K562 (cell line): ENCODE measurements around the gene KDM4C. TPM values are rescaled to one million over a fixed set of nuclear protein-coding genes. Genes with fewer than 3 reads are reported as not detected.

Source experiments
- ATAC-seq: fragments of 200-7000 bp; cut with Tn5 transposase; 3 replicates; pipeline ENCODE4 v1.9.1; 2020; ENCODE audit warnings: moderate library complexity
- BruUV-seq: library from RNA; stranded (reverse); fragments of 400-500 nt; replicated peaks from 2 replicates; lab custom pipeline; 2021; lab: Mats Ljungman, UMichigan
- CTCF ChIA-PET: fragments of 300-600 bp; formaldehyde crosslinking; extraction: SDS; loops from one replicate; lab custom pipeline; 2021; ENCODE audit warnings: low intra/inter-chr PET ratio; lab: Yijun Ruan, JAX
- POLR2A ChIA-PET: fragments of 300-600, 350-650 bp; sonication (Branson Sonifier 250); formaldehyde crosslinking; extraction: SDS; loops from one replicate; lab custom pipeline; 2021; ENCODE audit warnings: antibody characterized with exemption, inconsistent platforms; lab: Yijun Ruan, JAX
- DNase-seq, 4 experiments: peaks; one replicate each; pipeline versions ENCODE4 v3.0.0 to v3.0.0-alpha.2; 2011 to 2018; ENCODE audit warnings: low spot score in 3 of 4, mixed read lengths in 3 of 4; ENCODE audit errors: extremely low read depth in 1 of 4
- FAIRE-seq: peaks from 2 replicates; lab custom pipeline; 2011; peaks lifted over from hg19 to GRCh38; lab: Jason Lieb, UNC
- H2AFZ ChIP-seq: 2 replicates; pipeline ENCODE4 v1.6.0; 2011; ENCODE audit warnings: low read depth, low read length, control low read depth, inconsistent platforms
- H3K27ac ChIP-seq: fragments of 200-600 bp; 3 replicates; pipeline ENCODE4 v1.8.0; 2011; ENCODE audit warnings: low read depth, mild to moderate bottlenecking, control low read depth, inconsistent platforms, low read length, moderate library complexity, mixed read lengths; ENCODE audit errors: extremely low read depth
- H3K27me3 ChIP-seq, 2 experiments: fragments of 300-600 bp in 1 of 2; 2 replicates in 1 of 2; 3 replicates in 1 of 2; pipeline versions ENCODE4 v1.6.0 to v1.8.0; 2011; ENCODE audit warnings: inconsistent platforms in 2 of 2, low read length in 2 of 2, mild to moderate bottlenecking in 1 of 2, mixed read lengths in 1 of 2, moderate library complexity in 1 of 2; ENCODE audit not compliant: control insufficient read depth in 2 of 2, insufficient read depth in 2 of 2
- H3K36me3 ChIP-seq: fragments of 300-600 bp; 3 replicates; pipeline ENCODE4 v1.8.0; 2011; ENCODE audit warnings: mild to moderate bottlenecking, low read length, inconsistent platforms; ENCODE audit not compliant: control insufficient read depth, insufficient read depth
- H3K4me1 ChIP-seq, 2 experiments: fragments of 200-600 bp in 1 of 2; replicated peaks in 1 of 2; 2 replicates in 1 of 2; 3 replicates in 1 of 2; pipeline versions ENCODE4 v1.5.1 to v1.8.0; 2011; ENCODE audit warnings: inconsistent platforms in 2 of 2, low read length in 2 of 2, mild to moderate bottlenecking in 1 of 2, mixed read lengths in 1 of 2, moderate library complexity in 1 of 2; ENCODE audit not compliant: control insufficient read depth in 2 of 2, insufficient read depth in 2 of 2
- H3K4me2 ChIP-seq: 2 replicates; pipeline ENCODE4 v1.6.1; 2011; ENCODE audit warnings: low read length, control low read depth, inconsistent platforms, mixed read lengths; ENCODE audit not compliant: insufficient read depth
- H3K4me3 ChIP-seq: fragments of 200-600 bp; sonication (generic), shearing (Covaris generic); 2 replicates; pipeline ENCODE4 v1.5.1; 2016; ENCODE audit warnings: control low read depth, inconsistent platforms
- H3K79me2 ChIP-seq: fragments of 200-600 bp; 3 replicates; pipeline ENCODE4 v1.8.0; 2011; ENCODE audit warnings: low read length, inconsistent platforms; ENCODE audit not compliant: control insufficient read depth, insufficient read depth
- H3K9ac ChIP-seq, 2 experiments: 2 replicates each; pipeline versions ENCODE4 v1.6.0 to v1.6.1; 2011; ENCODE audit warnings: low read depth in 2 of 2, low read length in 2 of 2, control low read depth in 1 of 2, inconsistent platforms in 1 of 2, mild to moderate bottlenecking in 1 of 2, mixed read lengths in 1 of 2; ENCODE audit not compliant: insufficient read depth in 1 of 2
- H3K9me1 ChIP-seq: one replicate; pipeline ENCODE4 v1.6.0; 2011; ENCODE audit warnings: inconsistent platforms, mild to moderate bottlenecking, low read length, moderate library complexity; ENCODE audit not compliant: control insufficient read depth, insufficient read depth
- H3K9me3 ChIP-seq: replicated peaks from 2 replicates; pipeline ENCODE4 v1.5.1; 2011; ENCODE audit warnings: low read depth, low read length, inconsistent platforms; ENCODE audit not compliant: control insufficient read depth, insufficient read depth
- H4K20me1 ChIP-seq: replicated peaks from 2 replicates; pipeline ENCODE4 v1.6.1; 2011; ENCODE audit warnings: low read length, inconsistent platforms, mixed read lengths; ENCODE audit not compliant: control insufficient read depth, insufficient read depth
- CBFA2T2 ChIP-seq: fragments of 450-650 bp; conservative IDR thresholded peaks from 2 replicates; pipeline ENCODE4 v1.6.1; 2017; ENCODE audit warnings: mild to moderate bottlenecking
- CBX2 ChIP-seq: fragments of 200-600 bp; sonication (generic); IDR thresholded peaks from one replicate; pipeline ENCODE4 v1.6.1; 2012; ENCODE audit warnings: mild to moderate bottlenecking, low read length, inconsistent platforms; ENCODE audit not compliant: insufficient read depth, poor library complexity, severe bottlenecking
- CREB3L1 ChIP-seq: fragments of 450-650 bp; IDR thresholded peaks from 2 replicates; pipeline ENCODE4 v1.6.1; 2014; ENCODE audit warnings: low read depth, mild to moderate bottlenecking, moderate library complexity, borderline replicate concordance
- GATAD2B ChIP-seq: fragments of 450-650 bp; IDR thresholded peaks from 2 replicates; pipeline ENCODE4 v1.6.1; 2017; ENCODE audit warnings: mild to moderate bottlenecking, borderline replicate concordance
- MEF2D ChIP-seq: conservative IDR thresholded peaks from 2 replicates; pipeline ENCODE4 v1.6.1; 2016; ENCODE audit warnings: low read depth, missing genetic modification characterization, missing compliant biosample characterization
- PCBP1 ChIP-seq: fragments of 200-400 bp; formaldehyde crosslinking; IDR thresholded peaks from 2 replicates; pipeline ENCODE4 v1.6.1; 2018; ENCODE audit warnings: mild to moderate bottlenecking, low read depth, low read length; ENCODE audit not compliant: poor library complexity, severe bottlenecking
- POLR3A ChIP-seq: IDR thresholded peaks from 2 replicates; pipeline ENCODE4 v1.6.1; 2011; ENCODE audit warnings: borderline replicate concordance, mild to moderate bottlenecking, moderate library complexity; ENCODE audit not compliant: insufficient read length, insufficient read depth; ENCODE audit errors: extremely low read depth
- TAL1 ChIP-seq: fragments of 450-650 bp; IDR thresholded peaks from 2 replicates; pipeline ENCODE4 v1.6.1; 2016; ENCODE audit warnings: mild to moderate bottlenecking
- WGBS: fragments of 100-300 bp; shearing (Covaris generic); methylation state at CpG from one replicate; pipeline ENCODE4 v1.1.6; 2016; ENCODE audit warnings: low coverage, mixed read lengths; ENCODE audit not compliant: insufficient coverage; ENCODE audit errors: missing lambda C conversion rate; 5-methylcytosine and 5-hydroxymethylcytosine counted together
- in situ Hi-C: fragments of 300-500 bp; cut with MboI; formaldehyde crosslinking; loops from 4 replicates; pipeline ENCODE4 v1.15.0; 2018; ENCODE audit warnings: inconsistent platforms, mixed read lengths
- intact Hi-C: fragments of 100-400 bp; cut with micrococcal nuclease; formaldehyde crosslinking; loops from 2 replicates; pipeline ENCODE4 v1.14.2; 2022
- polyA plus RNA-seq, 8 experiments: library from polyadenylated mRNA; depleted of rRNA in 4 of 8; stranded (reverse) in 5 of 8; unstranded in 3 of 8; fragments of >200 nt; fragmentation: Nextera tagmentation in 2 of 8; fragmentation: Illumina TruSeq in 1 of 8; extraction: Ambion mirVana in 2 of 8; extraction: Trizol in 1 of 8; gene quantifications; 2 replicates each; pipeline versions ENCODE4 v1.2.1 to v1.2.3, GENCODE V29; 2011 to 2014; ENCODE audit warnings: inconsistent platforms in 1 of 8, missing spikeins in 1 of 8
- total RNA-seq, 7 experiments: library from RNA; depleted of rRNA in 6 of 7; stranded (reverse); fragments of >200 nt in 6 of 7; fragmentation: Illumina TruSeq in 2 of 7; extraction: Trizol in 2 of 7; gene quantifications; 2 replicates each; pipeline versions ENCODE4 v1.2.1 to v1.2.3, GENCODE V29; 2011 to 2021; ENCODE audit warnings: low replicate concordance in 1 of 7
- TF ChIP-seq, protein P1 (sequence below): sonication (generic); formaldehyde crosslinking; IDR thresholded peaks from 2 replicates; pipeline ENCODE4 v1.8.0; 2022; ENCODE audit warnings: mild to moderate bottlenecking, missing genetic modification reagents
- TF ChIP-seq, protein P2 (sequence below), 2 experiments: IDR thresholded peaks; 2 replicates each; pipeline ENCODE4 v1.6.1; 2012; ENCODE audit warnings: improper control_type of control experiment in 2 of 2, low read depth in 2 of 2, low read length in 2 of 2, borderline replicate concordance in 1 of 2

Gene KDM4C
- total and polyA plus RNA-seq, 9 of the 15 experiments (the other 6 are each of a cell fraction or from before 2014, with no cell fraction given): 5.4 to 17.0 (median 12.6) TPM

DNA sequence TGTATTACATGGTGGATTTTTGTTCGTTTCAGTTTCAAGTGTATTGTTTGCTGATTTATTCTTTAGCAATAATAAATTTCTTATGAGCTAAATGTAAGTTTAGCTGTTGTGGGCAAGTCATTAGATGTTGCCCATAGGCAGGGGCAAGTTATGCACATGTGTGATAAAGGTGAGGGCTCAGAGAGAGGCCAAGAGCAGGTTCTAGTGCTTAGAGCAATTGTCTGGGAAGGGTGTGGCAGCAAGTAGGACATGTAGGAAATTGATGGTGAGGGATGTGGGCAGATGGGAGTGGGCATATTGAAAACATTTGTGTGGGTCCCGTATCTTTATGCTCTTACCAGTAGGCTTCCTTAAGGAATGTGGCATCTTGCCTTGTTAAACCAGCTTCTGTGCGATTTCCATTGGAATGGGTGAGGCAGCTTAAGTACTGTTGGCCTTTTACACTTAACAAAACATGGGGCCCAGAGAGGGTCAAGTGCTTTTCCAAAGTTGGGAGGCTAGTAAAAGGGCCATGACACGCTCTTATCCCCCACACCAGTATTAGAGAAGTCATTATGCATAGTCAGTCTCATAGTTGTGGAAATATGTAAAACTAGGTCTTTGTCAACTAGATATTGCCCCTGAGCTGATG is 60.6 kb downstream of the KDM4C start:
- H3K4me3 ChIP-seq: no peak overlapping the region
- no peak overlapping the region for H3K4me2 ChIP-seq
- ATAC-seq: no peak
- H4K20me1 ChIP-seq: no peaks in the 10 kb centered on the region
- ChIA-PET POLR2A (no interaction called here), CTCF (no interaction called here)
- H3K9ac ChIP-seq: no peak overlapping the region
- peaks cover 0 to 2% of the 10 kb centered on the region in 2 experiments; a peak in 3 of 5 replicates for H3K4me1 ChIP-seq
- no peak for DNase-seq
- peaks cover 9% of the 10 kb centered on the region; the same call in 2 of the 3 replicates for H3K36me3 ChIP-seq
- 77% methylated on average over 4 of the region's 4 CpGs for WGBS
- no TSS peak for BruUV-seq
- no peak overlapping the region for H3K27ac ChIP-seq
- no peaks in the 10 kb centered on the region for H3K9me1 ChIP-seq
- H2AFZ ChIP-seq: no peak overlapping the region
- no peaks in the 10 kb centered on the region; the same call in 2 of the 3 replicates for H3K79me2 ChIP-seq
- intact Hi-C loops: no loop called here
- FAIRE-seq: no peak
- H3K9me3 ChIP-seq: no peaks in the 10 kb centered on the region
- in situ Hi-C loops: no loop called here
- H3K27me3 ChIP-seq: no peaks in the 10 kb centered on the region
- TF ChIP-seq, protein P1, sequence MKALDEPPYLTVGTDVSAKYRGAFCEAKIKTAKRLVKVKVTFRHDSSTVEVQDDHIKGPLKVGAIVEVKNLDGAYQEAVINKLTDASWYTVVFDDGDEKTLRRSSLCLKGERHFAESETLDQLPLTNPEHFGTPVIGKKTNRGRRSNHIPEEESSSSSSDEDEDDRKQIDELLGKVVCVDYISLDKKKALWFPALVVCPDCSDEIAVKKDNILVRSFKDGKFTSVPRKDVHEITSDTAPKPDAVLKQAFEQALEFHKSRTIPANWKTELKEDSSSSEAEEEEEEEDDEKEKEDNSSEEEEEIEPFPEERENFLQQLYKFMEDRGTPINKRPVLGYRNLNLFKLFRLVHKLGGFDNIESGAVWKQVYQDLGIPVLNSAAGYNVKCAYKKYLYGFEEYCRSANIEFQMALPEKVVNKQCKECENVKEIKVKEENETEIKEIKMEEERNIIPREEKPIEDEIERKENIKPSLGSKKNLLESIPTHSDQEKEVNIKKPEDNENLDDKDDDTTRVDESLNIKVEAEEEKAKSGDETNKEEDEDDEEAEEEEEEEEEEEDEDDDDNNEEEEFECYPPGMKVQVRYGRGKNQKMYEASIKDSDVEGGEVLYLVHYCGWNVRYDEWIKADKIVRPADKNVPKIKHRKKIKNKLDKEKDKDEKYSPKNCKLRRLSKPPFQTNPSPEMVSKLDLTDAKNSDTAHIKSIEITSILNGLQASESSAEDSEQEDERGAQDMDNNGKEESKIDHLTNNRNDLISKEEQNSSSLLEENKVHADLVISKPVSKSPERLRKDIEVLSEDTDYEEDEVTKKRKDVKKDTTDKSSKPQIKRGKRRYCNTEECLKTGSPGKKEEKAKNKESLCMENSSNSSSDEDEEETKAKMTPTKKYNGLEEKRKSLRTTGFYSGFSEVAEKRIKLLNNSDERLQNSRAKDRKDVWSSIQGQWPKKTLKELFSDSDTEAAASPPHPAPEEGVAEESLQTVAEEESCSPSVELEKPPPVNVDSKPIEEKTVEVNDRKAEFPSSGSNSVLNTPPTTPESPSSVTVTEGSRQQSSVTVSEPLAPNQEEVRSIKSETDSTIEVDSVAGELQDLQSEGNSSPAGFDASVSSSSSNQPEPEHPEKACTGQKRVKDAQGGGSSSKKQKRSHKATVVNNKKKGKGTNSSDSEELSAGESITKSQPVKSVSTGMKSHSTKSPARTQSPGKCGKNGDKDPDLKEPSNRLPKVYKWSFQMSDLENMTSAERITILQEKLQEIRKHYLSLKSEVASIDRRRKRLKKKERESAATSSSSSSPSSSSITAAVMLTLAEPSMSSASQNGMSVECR (CRISPR knock-in tag): no peak
- no peak for TF ChIP-seq GATAD2B
- no peak for TF ChIP-seq CREB3L1
- no peak for TF ChIP-seq CBFA2T2
- no peak for TF ChIP-seq POLR3A
- no peak for TF ChIP-seq PCBP1
- no peak for TF ChIP-seq CBX2
- no peak for TF ChIP-seq TAL1
- TF ChIP-seq, protein P2, sequence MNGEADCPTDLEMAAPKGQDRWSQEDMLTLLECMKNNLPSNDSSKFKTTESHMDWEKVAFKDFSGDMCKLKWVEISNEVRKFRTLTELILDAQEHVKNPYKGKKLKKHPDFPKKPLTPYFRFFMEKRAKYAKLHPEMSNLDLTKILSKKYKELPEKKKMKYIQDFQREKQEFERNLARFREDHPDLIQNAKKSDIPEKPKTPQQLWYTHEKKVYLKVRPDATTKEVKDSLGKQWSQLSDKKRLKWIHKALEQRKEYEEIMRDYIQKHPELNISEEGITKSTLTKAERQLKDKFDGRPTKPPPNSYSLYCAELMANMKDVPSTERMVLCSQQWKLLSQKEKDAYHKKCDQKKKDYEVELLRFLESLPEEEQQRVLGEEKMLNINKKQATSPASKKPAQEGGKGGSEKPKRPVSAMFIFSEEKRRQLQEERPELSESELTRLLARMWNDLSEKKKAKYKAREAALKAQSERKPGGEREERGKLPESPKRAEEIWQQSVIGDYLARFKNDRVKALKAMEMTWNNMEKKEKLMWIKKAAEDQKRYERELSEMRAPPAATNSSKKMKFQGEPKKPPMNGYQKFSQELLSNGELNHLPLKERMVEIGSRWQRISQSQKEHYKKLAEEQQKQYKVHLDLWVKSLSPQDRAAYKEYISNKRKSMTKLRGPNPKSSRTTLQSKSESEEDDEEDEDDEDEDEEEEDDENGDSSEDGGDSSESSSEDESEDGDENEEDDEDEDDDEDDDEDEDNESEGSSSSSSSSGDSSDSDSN (IDR thresholded peaks at IDR 0.05; ENCODE audit: borderline replicate concordance in 1 of 2, low read depth in 2 of 2, low read length in 2 of 2): no peak
- TF ChIP-seq MEF2D (tag): no peak
